NCI-H2196 treated with DMSO at 0.1 percent for 48 hours (cell line): ENCODE measurements around the gene C9orf40.
A peak's percentile ranks its signal among the peaks of the same experiment; 100 is the strongest.

Experiments
- DNase-seq: peaks from one replicate; lab custom pipeline; 2025; ENCODE audit not compliant: unreplicated experiment; lab: John Stamatoyannopoulos, UW

Gene C9orf40

GRCh38 chr9:74942801-74943200 is 9.9 kb downstream of the C9orf40 start:
- DNase-seq, result no peak

GRCh38 chr9:74940600-74940999 is 12.1 kb downstream of the C9orf40 start:
- DNase-seq, result peak; percentile 9

- DNase-seq, result no peak
These were observed 17.7 kb downstream of the C9orf40 start for GRCh38 chr9:74935008-74935407.

- DNase-seq, result no peak
These were observed 31.0 kb downstream of the C9orf40 start for GRCh38 chr9:74921737-74922136.

- DNase-seq, result no peak
These were observed 31.6 kb downstream of the C9orf40 start for GRCh38 chr9:74920944-74921626.

- no peak for DNase-seq
These were observed 42.7 kb downstream of the C9orf40 start for GRCh38 chr9:74910036-74910435.

GRCh38 chr9:74908665-74909064 is 44.0 kb downstream of the C9orf40 start:
- no peak for DNase-seq

- DNase-seq, result no peak
These were observed 45.6 kb downstream of the C9orf40 start for GRCh38 chr9:74907085-74907484.

GRCh38 chr9:74901001-74901400 is 51.7 kb downstream of the C9orf40 start:
- DNase-seq, result no peak
